ENCODE data around the gene SCUBE1. TPM values are rescaled to one million over a fixed set of nuclear protein-coding genes. Genes with fewer than 3 reads are reported as not detected.

Gene SCUBE1
- total and polyA plus RNA-seq, 2 of the 4 experiments (the other 2 are of a cell fraction): not detected

- Histone ChIP-seq H2BK5ac (ENCODE audit: low read depth, low read length, poor library complexity, severe bottlenecking) (no peak overlapping the region), H3K36me3 (ENCODE audit: control insufficient read depth, insufficient read depth, low read length) (no peaks in the 10 kb centered on the region), H2BK120ac (ENCODE audit: low read depth, low read length) (no peak overlapping the region), H3K4ac (ENCODE audit: low read depth, low read length) (no peak overlapping the region), H3K14ac (replicated peaks; ENCODE audit: low read depth, low read length) (no peak overlapping the region), H4K91ac (ENCODE audit: insufficient read depth, low read depth, low read length) (no peak overlapping the region), H4K5ac (ENCODE audit: low read depth, low read length) (no peak overlapping the region), H3K9me3 (ENCODE audit: control insufficient read depth, insufficient read depth, low read length) (no peaks in the 10 kb centered on the region), H2AK9ac (replicated peaks; ENCODE audit: low read depth, low read length, poor library complexity) (no peak overlapping the region), H3K4me1 (ENCODE audit: control insufficient read depth, insufficient read depth, low read length) (peaks cover 2% of the 10 kb centered on the region; the same call in 1 of the 2 replicates), H3K56ac (ENCODE audit: extremely low read depth, insufficient read depth, low read length) (no peak overlapping the region), H2AK5ac (ENCODE audit: low read depth, low read length) (no peak overlapping the region), H3K27ac (ENCODE audit: insufficient read depth, low read length) (no peak overlapping the region), H2BK20ac (ENCODE audit: low read depth, low read length) (no peak overlapping the region), H4K20me1 (ENCODE audit: insufficient read depth, low read length) (no peaks in the 10 kb centered on the region), H2AFZ (replicated peaks; ENCODE audit: low read length, poor library complexity) (no peak overlapping the region), H3K23ac (ENCODE audit: low read depth, low read length) (no peak overlapping the region), H3K4me3 (ENCODE audit: insufficient read depth, low read depth, low read length) (no peak overlapping the region), H2BK15ac (ENCODE audit: low read depth, low read length) (no peak overlapping the region), H3K9ac (ENCODE audit: low read depth, low read length) (no peak overlapping the region), H3K27me3 (ENCODE audit: control insufficient read depth, insufficient read depth, low read length) (peaks cover 34% of the 10 kb centered on the region), H3K18ac (ENCODE audit: low read depth, low read length) (no peak overlapping the region), H4K8ac (ENCODE audit: low read depth in 2 of 2, low read length in 2 of 2) (no peak overlapping the region), H3K79me1 (ENCODE audit: low read depth in 1 of 2, low read length in 2 of 2) (no peaks in the 10 kb centered on the region), H3K4me2 (ENCODE audit: low read depth, low read length) (no peak overlapping the region), H3K9me1 (ENCODE audit: insufficient read depth, low read length) (no peaks in the 10 kb centered on the region)
- intact Hi-C loops (cut with micrococcal nuclease): no loop called here
- DNase-seq: no peak
- ChIA-PET CTCF (no interaction called here), POLR2A (ENCODE audit: unreplicated experiment) (no interaction called here)
- no peak for ATAC-seq (ENCODE audit: low read depth)
- dilution Hi-C loops (cut with HindIII; ENCODE audit: low sequenced_read_pairs, unreplicated experiment): no loop called here
- no TSS peak for BruUV-seq (replicated peaks)
- in situ Hi-C loops (cut with MboI; ENCODE audit: low sequenced_read_pairs): no loop called here
- WGBS, 2 experiments (ENCODE audit: extremely low coverage in 2 of 2, insufficient read length in 1 of 2): no CpG with 5 or more reads among the region's 1 CpG
- TF ChIP-seq CEBPB (IDR thresholded peaks at IDR 0.05; ENCODE audit: low read depth, low read length): no peak
- TF ChIP-seq ELK1 (IDR thresholded peaks at IDR 0.05; ENCODE audit: borderline replicate concordance, low read depth, low read length): no peak
- no peak for TF ChIP-seq RFX5 (IDR thresholded peaks at IDR 0.05; ENCODE audit: low read depth, low read length)
- no peak for TF ChIP-seq CHD1 (IDR thresholded peaks at IDR 0.05; ENCODE audit: low read depth, low read length)
- TF ChIP-seq RAD21 (IDR thresholded peaks at IDR 0.05; ENCODE audit: low read length): no peak
- TF ChIP-seq CTCF (conservative IDR thresholded peaks at IDR 0.05; ENCODE audit: low read depth, low read length): no peak
- TF ChIP-seq RCOR1 (IDR thresholded peaks at IDR 0.05; ENCODE audit: insufficient replicate concordance, low read length): no peak
- TF ChIP-seq NFE2L2 (IDR thresholded peaks at IDR 0.05; ENCODE audit: low read depth, low read length): no peak
- TF ChIP-seq MAFK (IDR thresholded peaks at IDR 0.05; ENCODE audit: low read depth, low read length): no peak
- no peak for TF ChIP-seq MAZ (IDR thresholded peaks at IDR 0.05; ENCODE audit: borderline replicate concordance, low read depth, low read length)
- TF ChIP-seq POLR2A (IDR thresholded peaks at IDR 0.05; ENCODE audit: low read depth, low read length): no peak
- TF ChIP-seq BHLHE40 (IDR thresholded peaks at IDR 0.05; ENCODE audit: low read depth, low read length): no peak
Measured at GRCh38 chr22:43310798-43311197, 32.4 kb downstream of the SCUBE1 start.

Measured in IMR-90 (cell line).